Gastrocnemius medialis (tissue), 4 donors: ENCODE measurements around the gene JAG1. TPM values are rescaled to one million over a fixed set of nuclear protein-coding genes. Genes with fewer than 3 reads are reported as not detected.

ENCODE experiments used
- ATAC-seq, 2 donors: fragments of 150-250 bp; one replicate each; pipeline ENCODE4 v1.9.1; 2016
- DNase-seq, 2 donors: peaks; one replicate each; pipeline ENCODE4 v3.0.0-alpha.2; 2019
- H3K27ac ChIP-seq, 4 donors: fragments of 200-600 bp; sonication (generic); 1 replicate in 1 of 4; 2 replicates in 3 of 4; pipeline ENCODE4 v1.5.1; 2016 to 2018; ENCODE audit warnings: mild to moderate bottlenecking in 2 of 4, moderate library complexity in 1 of 4
- H3K27me3 ChIP-seq, 3 donors: fragments of 200-600 bp; sonication (generic) in 2 of 3; 1 replicate in 1 of 3; 2 replicates in 2 of 3; pipeline versions ENCODE4 v1.5.1 to v1.6.0; 2016 to 2019; ENCODE audit warnings: mild to moderate bottlenecking in 1 of 3, moderate library complexity in 1 of 3
- H3K36me3 ChIP-seq, 2 donors: fragments of 200-600 bp; sonication (generic) in 1 of 2; one replicate each; pipeline ENCODE4 v1.5.1; 2017 to 2018
- H3K4me1 ChIP-seq, 2 donors: fragments of 200-600 bp; sonication (generic) in 1 of 2; one replicate each; pipeline ENCODE4 v1.5.1; 2016 to 2017; ENCODE audit warnings: mild to moderate bottlenecking in 2 of 2
- H3K4me3 ChIP-seq, 4 donors: fragments of 200-600 bp; sonication (generic) in 3 of 4; 1 replicate in 1 of 4; 2 replicates in 3 of 4; pipeline ENCODE4 v1.5.1; 2016 to 2019; ENCODE audit warnings: mild to moderate bottlenecking in 2 of 4
- H3K9me3 ChIP-seq, 3 donors: fragments of 200-600 bp; sonication (generic) in 2 of 3; 1 replicate in 1 of 3; 2 replicates in 2 of 3; pipeline ENCODE4 v1.5.1; 2016 to 2019
- POLR2A ChIP-seq, 2 donors: fragments of 450-650 bp; IDR thresholded peaks; one replicate each; pipeline ENCODE4 v1.6.1; 2017; ENCODE audit warnings: antibody characterized with exemption in 2 of 2, mild to moderate bottlenecking in 2 of 2, moderate library complexity in 2 of 2
- in situ Hi-C, 4 donors: fragments of 200-750 bp; cut with MboI; loops; one replicate each; pipeline versions ENCODE4 v1.15.0 to v1.8.0; 2017; ENCODE audit warnings: low sequenced_read_pairs in 4 of 4
- intact Hi-C: fragments of 100-400 bp; cut with DNase I; formaldehyde crosslinking; loops from one replicate; pipeline ENCODE4 v1.15.1; 2023; ENCODE audit warnings: low total_unique reads
- total RNA-seq, 4 donors: library from RNA; depleted of rRNA; stranded (reverse); fragments of >200 nt; gene quantifications; one replicate each; pipeline versions ENCODE4 v1.1.0 to v1.2.3, GENCODE V29; 2016
- TF ChIP-seq, protein P1 (sequence below), 5 experiments: fragments of 450-650 bp in 3 of 5; fragments of 200-600 bp in 2 of 5; sonication (generic) in 2 of 5; IDR thresholded peaks in 4 of 5; conservative IDR thresholded peaks in 1 of 5; 1 replicate in 4 of 5; 2 replicates in 1 of 5; pipeline ENCODE4 v1.5.1; 2016 to 2019; ENCODE audit warnings: antibody characterized with exemption in 5 of 5, mild to moderate bottlenecking in 3 of 5, moderate library complexity in 3 of 5

The JAG1 gene
- total RNA-seq, 4 donors from 2014 or later: 10.3 to 19.6 (median 13.2) TPM

DNA sequence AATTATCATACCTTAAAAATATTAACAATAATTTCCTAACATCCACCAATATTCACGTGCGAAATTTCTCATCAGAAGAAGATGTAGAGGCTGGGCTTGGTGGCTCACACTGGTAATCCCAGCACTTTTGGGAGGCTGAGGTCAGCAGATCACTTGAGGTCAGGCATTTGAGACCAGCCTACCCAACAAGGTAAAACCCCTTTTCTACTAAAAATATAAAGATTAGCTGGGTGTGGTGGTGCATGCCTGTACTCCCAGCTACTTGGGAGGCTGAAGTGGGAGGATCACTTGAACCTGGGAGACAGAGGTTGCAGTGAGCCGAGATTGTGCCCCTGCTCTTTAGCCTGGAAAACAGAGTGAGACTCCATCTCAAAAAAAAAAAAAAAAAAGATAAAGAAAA is 36.1 kb upstream of the JAG1 start:
- in situ Hi-C loops: no loop called here
- no peaks in the 10 kb centered on the region for H3K27me3 ChIP-seq
- no peaks in the 10 kb centered on the region for H3K4me1 ChIP-seq
- no peak overlapping the region for H3K4me3 ChIP-seq
- ATAC-seq (no peak), DNase-seq (no peak)
- H3K36me3 ChIP-seq: no peaks in the 10 kb centered on the region
- TF ChIP-seq, protein P1, sequence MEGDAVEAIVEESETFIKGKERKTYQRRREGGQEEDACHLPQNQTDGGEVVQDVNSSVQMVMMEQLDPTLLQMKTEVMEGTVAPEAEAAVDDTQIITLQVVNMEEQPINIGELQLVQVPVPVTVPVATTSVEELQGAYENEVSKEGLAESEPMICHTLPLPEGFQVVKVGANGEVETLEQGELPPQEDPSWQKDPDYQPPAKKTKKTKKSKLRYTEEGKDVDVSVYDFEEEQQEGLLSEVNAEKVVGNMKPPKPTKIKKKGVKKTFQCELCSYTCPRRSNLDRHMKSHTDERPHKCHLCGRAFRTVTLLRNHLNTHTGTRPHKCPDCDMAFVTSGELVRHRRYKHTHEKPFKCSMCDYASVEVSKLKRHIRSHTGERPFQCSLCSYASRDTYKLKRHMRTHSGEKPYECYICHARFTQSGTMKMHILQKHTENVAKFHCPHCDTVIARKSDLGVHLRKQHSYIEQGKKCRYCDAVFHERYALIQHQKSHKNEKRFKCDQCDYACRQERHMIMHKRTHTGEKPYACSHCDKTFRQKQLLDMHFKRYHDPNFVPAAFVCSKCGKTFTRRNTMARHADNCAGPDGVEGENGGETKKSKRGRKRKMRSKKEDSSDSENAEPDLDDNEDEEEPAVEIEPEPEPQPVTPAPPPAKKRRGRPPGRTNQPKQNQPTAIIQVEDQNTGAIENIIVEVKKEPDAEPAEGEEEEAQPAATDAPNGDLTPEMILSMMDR (IDR thresholded peaks at IDR 0.05 in 4 of 5, conservative IDR thresholded peaks at IDR 0.05 in 1 of 5): no peak
- TF ChIP-seq POLR2A (IDR thresholded peaks at IDR 0.05): no peak
- no peak overlapping the region for H3K27ac ChIP-seq
- no peaks in the 10 kb centered on the region for H3K9me3 ChIP-seq
- intact Hi-C loops: no loop called here

DNA sequence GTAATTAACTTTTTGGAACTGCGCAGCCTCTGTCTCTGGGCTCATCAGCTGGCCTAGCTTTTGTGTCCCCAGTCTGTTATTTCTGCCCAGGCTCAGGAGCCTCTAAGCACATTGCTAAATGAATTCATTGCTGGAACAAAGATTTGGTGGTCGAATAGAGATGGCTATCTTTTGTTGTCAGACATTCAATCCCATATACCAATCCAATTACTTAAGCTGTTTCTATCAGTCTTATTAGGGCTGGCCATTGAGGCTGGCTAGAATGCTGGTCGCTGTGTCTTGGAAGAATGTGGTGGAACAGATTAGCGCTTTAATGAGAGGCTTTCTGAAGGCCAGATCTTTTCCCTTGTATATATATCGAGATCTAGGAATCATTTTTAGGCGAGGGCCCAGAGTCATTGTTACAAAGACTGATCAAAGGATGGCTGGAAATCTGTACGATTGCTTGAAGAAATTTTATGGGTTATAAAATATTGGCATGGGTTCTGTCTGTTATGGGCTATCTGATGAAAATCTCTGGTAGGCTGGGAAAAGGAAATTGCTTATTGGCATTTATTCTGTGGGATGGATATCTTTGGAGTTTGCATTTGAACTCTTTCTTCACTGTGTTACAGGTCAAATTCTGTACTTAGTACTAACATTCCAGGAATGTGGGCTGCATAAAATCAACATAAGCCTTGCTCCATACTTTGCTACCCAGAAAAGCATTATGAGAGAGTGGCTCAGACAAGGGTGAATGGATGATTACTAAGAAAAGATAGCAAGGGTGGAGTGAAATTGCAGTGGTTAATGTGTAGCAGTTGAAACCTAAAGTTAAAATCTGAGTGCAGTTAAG is 34.8 kb upstream of the JAG1 start:
- in situ Hi-C loops: no loop called here
- no peak overlapping the region for H3K27ac ChIP-seq
- no peaks in the 10 kb centered on the region for H3K36me3 ChIP-seq
- no peak overlapping the region for H3K4me3 ChIP-seq
- no peak for DNase-seq
- ATAC-seq: no peak
- no peaks in the 10 kb centered on the region for H3K27me3 ChIP-seq
- H3K9me3 ChIP-seq: no peaks in the 10 kb centered on the region
- intact Hi-C loops: no loop called here
- H3K4me1 ChIP-seq: no peaks in the 10 kb centered on the region
- TF ChIP-seq, protein P1 (IDR thresholded peaks at IDR 0.05 in 4 of 5, conservative IDR thresholded peaks at IDR 0.05 in 1 of 5): no peak
- no peak for TF ChIP-seq POLR2A (IDR thresholded peaks at IDR 0.05)

DNA sequence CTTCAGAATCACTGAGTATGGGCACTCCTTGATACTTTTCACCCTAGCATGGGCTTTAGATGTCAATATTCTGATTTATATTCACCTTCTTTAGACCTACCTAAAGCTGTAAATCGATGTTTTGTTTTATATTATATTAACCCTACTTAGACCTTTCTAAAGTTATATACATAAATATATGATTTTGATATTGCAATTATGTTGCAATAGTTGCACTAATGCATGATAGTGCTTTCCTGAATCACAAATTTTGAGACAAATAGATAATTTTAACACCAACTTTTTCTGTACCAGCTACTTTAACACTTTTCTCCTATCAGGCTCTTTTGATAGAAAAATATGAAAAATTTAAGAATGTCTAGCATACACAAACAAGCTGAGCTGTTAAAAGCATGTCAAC is 34.0 kb upstream of the JAG1 start:
- TF ChIP-seq, protein P1 (IDR thresholded peaks at IDR 0.05 in 4 of 5, conservative IDR thresholded peaks at IDR 0.05 in 1 of 5): no peak
- TF ChIP-seq POLR2A (IDR thresholded peaks at IDR 0.05): no peak
- no peaks in the 10 kb centered on the region for H3K27me3 ChIP-seq
- H3K27ac ChIP-seq: no peak overlapping the region
- H3K4me1 ChIP-seq: no peaks in the 10 kb centered on the region
- H3K9me3 ChIP-seq: no peaks in the 10 kb centered on the region
- intact Hi-C loops (no loop called here), in situ Hi-C loops (no loop called here)
- H3K4me3 ChIP-seq: no peak overlapping the region
- DNase-seq (no peak), ATAC-seq (no peak)
- H3K36me3 ChIP-seq: no peaks in the 10 kb centered on the region

DNA sequence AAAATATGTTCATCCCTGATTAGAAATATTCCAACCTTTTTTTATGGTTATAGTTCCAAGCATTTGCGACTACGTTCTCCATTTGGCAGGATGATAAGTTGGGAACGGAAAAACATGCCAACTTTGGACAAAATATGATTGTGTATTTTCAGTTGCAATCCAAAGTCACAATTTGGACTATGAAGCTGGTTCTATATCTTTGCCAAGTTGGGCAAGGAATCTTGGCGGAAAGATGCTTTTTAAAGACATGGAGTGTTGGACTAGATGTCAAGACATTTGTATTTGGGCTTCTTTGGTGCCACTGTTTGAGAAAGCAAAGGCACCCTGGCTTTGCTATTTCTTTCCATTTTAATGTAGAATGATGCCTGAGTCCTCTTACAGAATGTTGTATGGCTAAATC is 33.3 kb upstream of the JAG1 start:
- intact Hi-C loops (no loop called here), in situ Hi-C loops (no loop called here)
- Histone ChIP-seq H3K27ac (no peak overlapping the region), H3K36me3 (no peaks in the 10 kb centered on the region), H3K4me1 (no peaks in the 10 kb centered on the region), H3K9me3 (no peaks in the 10 kb centered on the region), H3K27me3 (no peaks in the 10 kb centered on the region), H3K4me3 (no peak overlapping the region)
- DNase-seq (no peak), ATAC-seq (no peak)
- TF ChIP-seq, protein P1 (IDR thresholded peaks at IDR 0.05 in 4 of 5, conservative IDR thresholded peaks at IDR 0.05 in 1 of 5): no peak
- TF ChIP-seq POLR2A (IDR thresholded peaks at IDR 0.05): no peak

DNA sequence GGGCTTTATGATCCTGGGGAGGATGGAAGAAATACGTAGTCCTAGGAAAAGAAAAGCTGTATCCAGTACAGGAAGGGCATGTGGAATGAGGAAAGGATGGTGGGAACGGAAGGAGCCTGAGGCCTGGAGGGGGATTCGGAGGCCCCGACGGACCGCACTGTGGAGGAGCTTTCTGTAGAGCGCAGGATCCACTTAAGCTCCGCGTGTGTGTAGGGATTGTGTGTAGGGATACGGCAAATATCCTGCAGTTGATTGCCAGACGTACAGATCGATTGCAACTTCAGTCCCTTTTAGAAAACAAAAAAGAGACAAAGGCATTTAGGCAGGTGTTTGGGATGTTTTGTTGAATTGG is 32.6 kb upstream of the JAG1 start:
- Histone ChIP-seq H3K27me3 (no peaks in the 10 kb centered on the region), H3K36me3 (no peaks in the 10 kb centered on the region), H3K4me1 (no peaks in the 10 kb centered on the region), H3K9me3 (no peaks in the 10 kb centered on the region), H3K27ac (no peak overlapping the region), H3K4me3 (no peak overlapping the region)
- DNase-seq (no peak), ATAC-seq (no peak)
- in situ Hi-C loops: no loop called here
- TF ChIP-seq POLR2A (IDR thresholded peaks at IDR 0.05): no peak
- TF ChIP-seq, protein P1 (IDR thresholded peaks at IDR 0.05 in 4 of 5, conservative IDR thresholded peaks at IDR 0.05 in 1 of 5): no peak
- intact Hi-C loops: no loop called here
